Effector memory CD4-positive, alpha-beta T cell (primary cell): ENCODE data around the gene PAFAH1B2.

Experiments
- DNase-seq, 3 donors: peaks; one replicate each; pipeline ENCODE4 v3.0.0-alpha.2; 2020
- H3K27ac ChIP-seq: 2 replicates; pipeline ENCODE4 v1.7.0; 2013; ENCODE audit warnings: mild to moderate bottlenecking, low read length, moderate library complexity; ENCODE audit not compliant: insufficient read depth, poor library complexity, severe bottlenecking
- H3K27me3 ChIP-seq: replicated peaks from 2 replicates; pipeline ENCODE4 v1.7.0; 2013; ENCODE audit warnings: mild to moderate bottlenecking, low read length; ENCODE audit not compliant: insufficient read depth, control insufficient read depth, poor library complexity, severe bottlenecking
- H3K36me3 ChIP-seq: 2 replicates; pipeline ENCODE4 v1.7.0; 2013; ENCODE audit warnings: mild to moderate bottlenecking, low read length, moderate library complexity; ENCODE audit not compliant: control insufficient read depth, insufficient read depth
- H3K4me1 ChIP-seq: 2 replicates; pipeline ENCODE4 v1.7.0; 2013; ENCODE audit warnings: low read length, mild to moderate bottlenecking; ENCODE audit not compliant: control insufficient read depth, insufficient read depth, poor library complexity, severe bottlenecking
- H3K4me3 ChIP-seq: 2 replicates; pipeline ENCODE4 v1.7.0; 2013; ENCODE audit warnings: low read length, low read depth, mild to moderate bottlenecking; ENCODE audit not compliant: insufficient read depth, poor library complexity, severe bottlenecking
- H3K9me3 ChIP-seq: 2 replicates; pipeline ENCODE4 v1.7.0; 2013; ENCODE audit warnings: mild to moderate bottlenecking, low read length, moderate library complexity; ENCODE audit not compliant: control insufficient read depth

PAFAH1B2 gene

DNA sequence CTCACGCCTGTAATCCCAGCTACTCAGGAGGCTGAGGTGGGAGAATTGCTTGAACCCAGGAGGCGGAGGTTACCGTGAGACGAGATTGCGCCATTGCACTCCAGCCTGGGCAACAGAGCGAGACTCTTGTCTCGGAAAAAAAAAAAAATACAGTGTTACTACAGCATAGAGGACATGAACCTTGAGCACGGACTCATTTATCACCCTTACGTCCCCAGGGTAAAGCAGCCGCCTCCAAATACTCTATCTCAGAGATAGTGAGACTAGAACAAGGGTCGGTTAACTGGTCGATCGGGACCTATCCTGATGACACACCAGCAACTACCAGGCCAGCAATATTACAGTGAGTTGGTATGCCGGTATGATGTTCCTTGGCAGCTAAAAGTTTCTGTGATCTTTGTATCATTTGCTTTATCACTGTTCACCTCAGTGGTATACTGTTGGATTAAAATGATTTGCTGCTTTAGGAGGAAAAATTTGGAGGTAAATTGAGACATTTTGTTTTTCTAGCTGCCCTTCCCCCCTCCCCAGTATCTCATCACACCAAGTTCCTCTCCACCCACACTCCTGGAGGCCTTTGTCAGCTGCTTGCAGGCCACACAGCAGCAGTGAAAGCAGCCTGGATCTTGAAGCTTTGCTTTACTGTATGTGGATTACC lies 27.4 kb downstream of the PAFAH1B2 start:
- Histone ChIP-seq H3K36me3 (peaks cover 8% of the 10 kb centered on the region), H3K4me1 (no peaks in the 10 kb centered on the region), H3K9me3 (no peaks in the 10 kb centered on the region), H3K4me3 (no peak overlapping the region), H3K27ac (no peak overlapping the region), H3K27me3 (no peaks in the 10 kb centered on the region)
- no peak for DNase-seq

DNA sequence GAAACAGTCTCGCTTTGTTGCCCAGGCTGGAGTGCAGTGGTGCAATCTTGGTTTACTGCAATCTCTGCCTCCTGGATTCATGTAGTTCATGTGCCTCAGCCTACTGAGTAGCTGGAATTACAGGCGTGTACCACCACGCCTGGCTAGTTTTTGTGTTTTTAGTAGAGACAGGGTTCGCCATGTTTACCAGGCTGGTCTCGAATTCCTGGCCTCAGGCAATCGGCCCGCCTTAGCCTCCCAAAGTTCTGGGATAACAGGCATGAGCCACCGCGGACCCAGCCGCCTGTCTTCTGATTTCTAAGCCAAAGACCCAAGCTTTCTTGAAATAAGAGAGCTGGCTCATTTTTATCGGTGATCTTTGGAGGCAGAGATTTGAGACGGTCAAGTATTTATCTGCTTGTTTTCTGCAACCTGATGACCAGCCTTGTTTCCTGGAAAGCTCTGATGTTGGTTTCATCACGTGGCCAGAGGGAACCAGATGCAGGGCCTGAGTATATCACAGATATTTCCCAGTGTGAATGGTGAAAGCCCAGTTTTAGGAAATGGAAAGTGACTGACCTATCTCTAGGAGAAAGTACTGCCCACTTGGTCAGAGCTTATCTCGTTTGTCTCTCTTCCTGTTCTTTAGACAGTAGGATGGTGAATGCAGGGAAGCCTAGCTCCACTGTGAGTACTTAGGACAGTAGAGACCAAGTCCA lies 28.8 kb downstream of the PAFAH1B2 start:
- H3K36me3 ChIP-seq: peaks cover 2% of the 10 kb centered on the region
- no peak overlapping the region for H3K27ac ChIP-seq
- H3K9me3 ChIP-seq: no peaks in the 10 kb centered on the region
- H3K4me1 ChIP-seq: peaks cover under 1% of the 10 kb centered on the region
- no peak overlapping the region for H3K4me3 ChIP-seq
- no peak for DNase-seq
- H3K27me3 ChIP-seq: no peaks in the 10 kb centered on the region

DNA sequence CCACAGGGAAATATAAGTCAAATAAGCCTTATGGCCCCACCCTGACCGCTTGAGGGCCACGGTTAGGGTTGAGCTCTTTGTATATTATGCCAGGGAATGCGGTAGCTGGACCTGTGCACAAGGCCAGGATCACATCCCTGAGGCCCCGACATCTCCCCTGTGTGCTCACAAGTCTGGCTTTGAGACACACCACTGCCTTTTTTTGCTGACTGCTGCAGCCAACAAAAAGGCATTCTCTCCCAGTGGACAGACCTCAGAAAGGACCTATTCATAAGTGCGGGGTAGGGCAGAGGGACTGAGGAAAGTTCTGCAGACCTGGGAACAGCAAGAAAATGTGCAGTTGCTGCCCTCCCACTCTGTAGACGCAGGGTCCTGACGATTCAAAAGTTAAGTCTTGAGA lies 31.0 kb downstream of the PAFAH1B2 start:
- Histone ChIP-seq H3K36me3 (no peaks in the 10 kb centered on the region), H3K27ac (no peak overlapping the region)

DNA sequence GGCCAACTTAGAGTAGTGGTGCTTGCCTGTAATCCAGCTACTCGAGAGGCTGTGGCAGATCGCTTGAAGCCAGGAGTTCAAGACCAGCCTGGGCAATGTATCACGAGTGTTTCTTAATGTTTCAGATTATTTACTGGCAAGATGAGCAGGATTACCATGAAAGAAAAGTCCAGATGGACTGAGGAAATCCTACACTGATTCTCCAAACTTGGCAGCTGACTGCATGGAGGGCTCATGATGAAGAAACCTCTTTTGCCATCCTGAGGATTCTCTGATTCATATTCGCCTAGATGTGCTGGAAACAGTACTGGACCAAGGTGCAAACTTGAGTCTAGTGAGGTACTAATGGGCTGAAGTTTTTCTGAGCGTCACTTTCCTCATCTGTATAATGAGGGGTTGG lies 31.7 kb downstream of the PAFAH1B2 start:
- H3K27me3 ChIP-seq: no peaks in the 10 kb centered on the region
- H3K27ac ChIP-seq: no peak overlapping the region
- DNase-seq: no peak
- peaks cover 20% of the 10 kb centered on the region for H3K4me1 ChIP-seq
- H3K4me3 ChIP-seq: no peak overlapping the region
- no peaks in the 10 kb centered on the region for H3K36me3 ChIP-seq
- no peaks in the 10 kb centered on the region for H3K9me3 ChIP-seq

More for the DNA sequence above, 31.0 kb downstream of the PAFAH1B2 start:
- Histone ChIP-seq H3K27me3 (no peaks in the 10 kb centered on the region), H3K4me1 (peaks cover 15% of the 10 kb centered on the region), H3K4me3 (no peak overlapping the region), H3K9me3 (no peaks in the 10 kb centered on the region)
- DNase-seq: no peak

DNA sequence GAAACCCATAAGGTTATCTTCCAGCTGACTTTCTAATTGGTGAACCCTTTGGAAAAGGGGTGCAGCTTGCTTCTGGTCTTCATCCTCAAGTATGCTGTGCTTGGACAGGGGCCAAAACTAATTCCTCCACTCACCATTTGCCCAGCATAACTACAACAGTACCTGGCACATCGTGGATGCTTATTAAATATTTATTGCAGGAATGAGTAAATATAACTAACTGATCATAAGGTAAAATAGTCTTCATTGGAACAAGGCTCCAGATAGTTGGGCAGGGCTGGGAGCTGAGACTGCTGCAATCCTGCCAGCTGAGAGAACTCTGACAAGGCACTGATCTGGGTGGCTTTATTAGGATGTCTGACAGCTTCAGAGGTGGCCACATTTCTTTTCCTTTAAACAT lies 32.1 kb downstream of the PAFAH1B2 start:
- DNase-seq: no peak
- H3K4me1 ChIP-seq: peaks cover 24% of the 10 kb centered on the region
- H3K27ac ChIP-seq: no peak overlapping the region
- H3K36me3 ChIP-seq: no peaks in the 10 kb centered on the region
- H3K9me3 ChIP-seq: no peaks in the 10 kb centered on the region
- H3K27me3 ChIP-seq: no peaks in the 10 kb centered on the region
- H3K4me3 ChIP-seq: no peak overlapping the region

DNA sequence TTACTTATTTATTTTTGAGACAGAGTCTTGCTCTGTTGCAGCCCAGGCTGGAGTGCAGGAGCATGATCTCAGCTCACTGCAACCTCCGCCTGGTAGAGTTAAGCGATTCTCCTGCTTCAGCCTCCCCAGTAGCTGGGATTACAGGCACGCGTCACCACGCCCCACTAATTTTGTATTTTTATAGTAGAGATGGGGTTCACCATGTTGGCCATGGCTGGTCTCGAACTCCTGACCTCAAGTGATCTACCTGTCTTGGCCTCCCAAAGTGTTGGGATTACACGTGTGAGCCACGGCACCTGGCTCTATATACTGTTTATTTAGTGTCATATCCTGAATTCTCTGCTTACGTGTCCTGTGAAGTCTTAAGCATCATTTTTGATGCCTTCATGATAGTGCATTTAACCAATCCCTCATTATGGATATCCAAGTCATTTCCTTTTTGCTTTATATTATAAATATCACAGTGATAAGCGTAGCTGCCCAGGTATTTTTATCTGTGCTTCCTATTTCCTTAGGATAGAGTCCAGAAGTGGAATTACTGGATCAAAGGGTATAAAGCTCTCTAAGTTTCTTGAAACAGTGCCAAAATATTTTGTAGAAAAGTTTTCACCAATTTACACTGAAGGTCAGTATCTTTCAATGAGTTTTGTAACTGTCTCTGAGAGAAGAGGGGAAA lies 33.6 kb downstream of the PAFAH1B2 start:
- Histone ChIP-seq H3K4me3 (peak overlapping the region; percentile 92), H3K9me3 (no peaks in the 10 kb centered on the region), H3K27me3 (no peaks in the 10 kb centered on the region), H3K36me3 (no peaks in the 10 kb centered on the region), H3K4me1 (peaks cover 26% of the 10 kb centered on the region), H3K27ac (no peak overlapping the region)
- DNase-seq: no peak

DNA sequence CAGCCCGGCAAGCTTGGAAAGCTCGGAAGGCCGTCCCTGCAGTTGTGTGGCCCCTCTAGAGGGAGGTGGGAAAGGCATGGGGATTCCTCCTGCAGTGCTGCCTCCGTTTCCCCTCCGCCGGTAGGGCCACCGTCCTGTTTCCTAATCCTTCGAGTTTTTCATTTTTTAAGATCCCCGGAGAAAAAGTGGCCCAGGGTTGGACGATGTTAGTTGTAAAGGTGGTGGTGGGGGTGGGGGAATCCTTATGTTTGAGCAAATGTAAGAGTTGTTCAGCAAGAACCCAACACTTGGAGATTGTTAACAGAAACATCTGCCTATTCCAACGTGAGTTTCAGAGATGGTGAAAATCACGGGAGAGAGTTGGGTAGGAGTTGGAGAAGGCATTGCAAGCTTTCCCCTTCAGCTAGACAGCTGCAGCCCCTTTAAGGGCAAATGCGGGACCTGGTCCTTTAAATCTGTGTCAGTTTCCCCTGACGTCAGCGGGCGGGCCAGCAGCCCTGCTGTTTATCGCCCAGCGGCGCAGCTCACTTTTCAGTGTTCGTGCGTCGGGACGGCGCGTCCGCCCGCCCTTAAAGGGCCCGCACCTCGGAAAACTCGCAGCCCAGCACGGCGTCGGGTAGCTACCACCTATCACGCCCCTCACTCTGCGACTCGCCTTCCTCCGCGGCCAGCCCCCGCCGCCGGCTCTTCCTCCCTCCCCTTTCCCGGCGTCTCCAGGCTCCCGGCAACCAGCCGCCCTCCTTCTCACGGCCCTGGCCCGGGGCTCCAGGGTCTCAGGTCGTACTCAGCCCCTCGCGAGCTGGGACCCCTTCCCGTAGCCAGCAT lies 34.3 kb downstream of the PAFAH1B2 start, which contains the start of gene SIDT2:
TSS of gene SIDT2 (plus strand) at position 534 of the 825 bp plus-strand sequence. CDS start 521 bp downstream, outside the sequence.
- H3K4me1 ChIP-seq: peaks cover 26% of the 10 kb centered on the region
- DNase-seq: peak; percentile 72 to 80 (median 78)

DNA sequence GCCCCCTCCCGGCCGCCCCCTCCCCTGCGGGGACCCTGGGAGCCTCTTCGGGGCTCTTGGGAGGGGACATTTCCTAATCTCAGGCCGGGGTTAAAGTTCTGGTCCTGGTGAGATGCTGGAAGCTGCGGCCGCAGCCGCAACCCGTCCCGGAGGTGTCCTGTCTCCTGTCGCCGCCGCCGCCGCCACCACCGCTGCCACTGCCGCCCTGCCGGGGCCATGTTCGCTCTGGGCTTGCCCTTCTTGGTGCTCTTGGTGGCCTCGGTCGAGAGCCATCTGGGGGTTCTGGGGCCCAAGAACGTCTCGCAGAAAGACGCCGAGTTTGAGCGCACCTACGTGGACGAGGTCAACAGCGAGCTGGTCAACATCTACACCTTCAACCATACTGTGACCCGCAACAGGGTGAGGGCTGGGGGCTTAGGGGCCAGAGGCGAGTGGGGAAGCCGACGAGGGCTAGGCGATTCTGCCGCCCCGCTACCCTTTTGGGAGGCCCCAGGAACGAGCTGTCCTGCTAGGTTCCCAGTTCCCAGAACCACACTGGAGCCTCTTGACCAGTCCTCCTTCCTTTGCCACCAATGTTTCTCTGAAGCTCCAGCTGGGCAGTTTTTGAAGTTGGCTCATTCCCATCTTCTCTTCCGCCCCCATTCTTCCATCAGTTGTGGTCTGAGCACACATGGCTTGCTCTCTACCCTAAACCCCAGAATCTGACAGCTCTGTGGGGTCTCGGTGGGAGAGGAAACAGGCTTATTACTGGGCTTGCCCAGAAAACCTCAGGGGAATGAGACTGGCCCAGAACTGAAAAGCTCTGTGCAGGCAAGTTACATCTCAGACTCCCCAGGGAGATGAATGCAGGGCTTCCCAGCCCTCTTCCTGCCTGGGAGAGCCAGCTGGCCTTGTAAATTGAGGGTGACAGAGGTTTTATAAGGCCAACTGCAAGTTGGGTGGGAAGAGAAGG lies 35.2 kb downstream of the PAFAH1B2 start:
- peaks cover 26% of the 10 kb centered on the region for H3K4me1 ChIP-seq
- no peaks in the 10 kb centered on the region for H3K27me3 ChIP-seq
- peak overlapping the region; percentile 83 for H3K27ac ChIP-seq
- H3K4me3 ChIP-seq: peak overlapping the region; percentile 92
- H3K9me3 ChIP-seq: no peaks in the 10 kb centered on the region
- DNase-seq: peak; percentile 26 to 30 (median 26)
- no peaks in the 10 kb centered on the region for H3K36me3 ChIP-seq

More for the DNA sequence above, 34.3 kb downstream of the PAFAH1B2 start, which contains the start of gene SIDT2:
- H3K4me3 ChIP-seq: peak within 1 kb of the TSS; percentile 92
- H3K27ac ChIP-seq: peak within 1 kb of the TSS; percentile 83
- no peaks in the 10 kb centered on the region for H3K9me3 ChIP-seq
- H3K36me3 ChIP-seq: no peaks in the 10 kb centered on the region
- H3K27me3 ChIP-seq: no peaks in the 10 kb centered on the region

DNA sequence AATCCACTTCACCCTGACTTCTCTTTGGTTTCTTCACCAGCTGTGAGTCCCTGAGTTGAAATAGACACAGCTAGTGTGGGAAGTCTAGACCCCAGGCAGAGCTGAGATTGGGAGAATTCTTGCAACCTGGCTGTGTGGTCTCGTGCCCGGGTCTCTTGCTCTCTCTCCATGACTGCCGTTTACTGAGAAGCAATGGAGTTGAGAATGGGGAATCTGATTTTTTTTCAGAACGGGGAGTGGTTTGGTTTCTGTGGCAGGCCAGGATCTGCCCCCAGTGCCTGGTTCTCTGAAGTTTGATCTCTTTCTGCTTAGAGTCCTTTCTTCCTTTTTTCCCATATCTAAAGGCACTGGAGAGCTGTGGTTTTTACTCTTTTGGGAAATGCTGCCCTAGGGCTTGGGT lies 35.9 kb downstream of the PAFAH1B2 start:
- Histone ChIP-seq H3K4me1 (peaks cover 26% of the 10 kb centered on the region), H3K9me3 (no peaks in the 10 kb centered on the region), H3K4me3 (peak overlapping the region; percentile 7), H3K27ac (no peak overlapping the region), H3K27me3 (no peaks in the 10 kb centered on the region), H3K36me3 (no peaks in the 10 kb centered on the region)
- no peak for DNase-seq
